Caki2 (cell line): Measurements from ENCODE around the gene STH. TPM values are rescaled to one million over a fixed set of nuclear protein-coding genes. Genes with fewer than 3 reads are reported as not detected.
"Not testable (repeated sequence)": the region's sequence is repeated elsewhere in the genome, so short reads cannot be mapped to it uniquely, and the experiment has no call there.

Source experiments
- DNase-seq: peaks from one replicate; pipeline ENCODE4 v3.0.0-alpha.2; 2015; ENCODE audit warnings: low read depth
- in situ Hi-C: cut with HindIII; loops from 2 replicates; pipeline ENCODE4 v1.10.0; 2016; ENCODE audit warnings: low sequenced_read_pairs, low pct_unique_long_range_greater_than_20kb, mixed read lengths
- total RNA-seq: library from RNA; depleted of rRNA; stranded (reverse); fragments of >200 nt; shearing (Covaris generic); gene quantifications from 2 replicates; pipeline ENCODE4 v1.2.3, GENCODE V29; 2014; ENCODE audit warnings: low replicate concordance

STH gene
- total RNA-seq, 1 experiment from 2014 or later = 1.0 TPM

DNA sequence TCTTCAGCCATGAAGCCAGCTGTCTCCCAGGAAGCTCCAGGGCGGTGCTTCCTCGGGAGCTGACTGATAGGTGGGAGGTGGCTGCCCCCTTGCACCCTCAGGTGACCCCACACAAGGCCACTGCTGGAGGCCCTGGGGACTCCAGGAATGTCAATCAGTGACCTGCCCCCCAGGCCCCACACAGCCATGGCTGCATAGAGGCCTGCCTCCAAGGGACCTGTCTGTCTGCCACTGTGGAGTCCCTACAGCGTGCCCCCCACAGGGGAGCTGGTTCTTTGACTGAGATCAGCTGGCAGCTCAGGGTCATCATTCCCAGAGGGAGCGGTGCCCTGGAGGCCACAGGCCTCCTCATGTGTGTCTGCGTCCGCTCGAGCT is 14.1 kb downstream of the STH start:
- in situ Hi-C loops = no loop called here
- no peak for DNase-seq

- in situ Hi-C loops = no loop called here
- no peak for DNase-seq
Observed at GRCh38 chr17:46013502-46014165, 14.6 kb downstream of the STH start.

DNA sequence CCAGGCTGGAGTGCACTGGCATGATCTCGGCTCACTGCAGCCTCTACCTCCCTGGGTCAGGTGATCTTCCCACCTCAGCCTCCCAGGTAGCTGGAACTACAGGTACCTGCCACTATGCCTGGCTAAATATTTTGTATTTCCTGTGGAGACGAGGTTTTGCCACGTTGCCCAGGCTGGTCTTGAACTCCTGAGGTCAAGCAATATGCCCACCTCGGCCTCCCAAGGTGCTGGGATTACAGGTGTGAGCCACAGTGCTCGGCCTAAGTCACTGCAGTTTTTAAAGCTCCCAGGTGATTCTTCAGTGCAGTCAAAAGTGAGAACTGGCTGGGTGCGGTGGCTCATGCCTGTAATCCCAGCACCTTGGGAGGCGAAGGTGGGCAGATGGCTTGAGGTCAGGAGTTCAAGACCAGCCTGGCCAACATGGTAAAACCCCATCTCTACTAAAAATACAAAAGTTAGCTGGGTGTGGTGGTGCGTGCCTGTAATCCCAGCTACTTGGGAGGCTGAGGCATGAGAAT is 20.4 kb downstream of the STH start:
- DNase-seq, in situ Hi-C loops: not testable (repeated sequence)

DNA sequence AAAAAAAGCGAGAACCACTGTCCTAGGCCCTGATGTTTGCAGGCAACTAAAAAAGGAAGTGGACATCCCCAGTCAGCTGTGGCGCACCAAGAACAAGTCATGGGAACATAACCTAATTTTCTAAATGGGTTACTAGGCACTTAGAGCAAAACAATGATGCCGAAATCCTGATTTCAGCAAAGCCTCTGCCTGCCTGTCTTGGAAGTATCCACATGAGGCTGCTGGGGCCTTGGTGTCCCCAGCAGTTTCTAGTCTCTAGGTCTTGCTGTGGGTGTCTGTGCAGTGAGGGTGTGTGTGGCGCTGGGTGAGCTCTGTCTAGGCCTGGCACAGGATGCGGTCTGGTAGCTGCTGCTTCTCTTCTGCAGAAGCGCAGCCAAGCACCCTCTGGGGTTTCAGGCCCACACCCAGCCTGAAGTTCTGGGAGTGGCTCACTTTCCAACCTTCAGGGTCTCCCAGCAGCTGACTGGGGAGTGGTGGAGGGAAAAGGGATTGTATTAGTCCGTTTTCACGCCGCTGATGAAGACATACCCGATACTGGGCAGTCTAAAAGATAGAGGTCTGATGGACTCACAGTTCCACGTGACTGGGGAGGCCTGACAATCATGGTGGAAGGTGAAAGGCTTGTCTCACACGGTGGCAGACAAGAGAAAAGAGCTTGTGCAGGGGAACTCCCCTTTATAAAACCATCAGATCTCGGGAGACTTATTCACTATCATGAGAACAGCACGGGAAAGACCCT is 21.1 kb downstream of the STH start:
- DNase-seq = no peak
- in situ Hi-C loops = no loop called here

DNA sequence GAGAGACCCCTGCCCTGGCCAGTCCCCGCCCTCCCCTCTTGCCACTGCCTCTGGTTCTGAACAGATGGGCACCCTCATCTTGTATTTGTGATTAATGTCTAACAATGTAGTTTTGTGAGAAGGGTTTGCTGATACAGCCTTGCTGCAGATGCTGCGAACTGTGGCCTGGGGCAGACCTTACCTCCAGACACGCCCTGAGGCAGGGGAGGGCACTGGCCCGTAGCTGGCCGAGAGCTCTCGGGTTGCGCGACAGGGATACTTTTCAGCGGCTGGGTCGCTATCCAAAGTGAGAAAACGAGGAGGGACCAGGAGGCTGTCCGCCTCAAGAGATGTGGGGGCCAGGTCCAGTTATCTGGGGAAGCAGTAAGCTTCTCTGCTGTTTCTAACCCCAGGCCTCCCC is 21.9 kb downstream of the STH start:
- DNase-seq = no peak
- in situ Hi-C loops = no loop called here

DNA sequence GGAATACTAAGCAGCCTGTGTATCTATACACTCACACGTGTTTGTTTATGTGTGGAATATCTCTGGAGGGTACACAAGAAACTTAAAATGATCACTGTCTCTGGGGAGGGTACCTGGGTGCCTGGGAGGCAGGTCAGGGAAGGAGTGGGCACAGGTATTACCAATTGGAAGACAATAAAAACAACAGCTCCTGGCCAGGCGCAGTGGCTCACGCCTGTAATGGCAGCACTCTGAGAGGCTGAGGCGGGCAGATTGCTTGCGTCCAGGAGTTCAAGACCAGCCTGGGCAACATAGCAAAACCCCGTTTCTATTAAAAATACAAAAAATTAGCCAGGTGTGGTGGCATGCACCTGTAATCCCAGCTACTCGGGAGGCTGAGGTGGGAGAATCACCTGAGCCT is 24.3 kb downstream of the STH start:
- DNase-seq, in situ Hi-C loops: not testable (repeated sequence)

- in situ Hi-C loops = no loop called here
- DNase-seq = no peak
Observed at GRCh38 chr17:46023783-46024388, 24.8 kb downstream of the STH start.

- no peak for DNase-seq
- in situ Hi-C loops = no loop called here
Observed at GRCh38 chr17:46024590-46024989, 25.5 kb downstream of the STH start.

DNA sequence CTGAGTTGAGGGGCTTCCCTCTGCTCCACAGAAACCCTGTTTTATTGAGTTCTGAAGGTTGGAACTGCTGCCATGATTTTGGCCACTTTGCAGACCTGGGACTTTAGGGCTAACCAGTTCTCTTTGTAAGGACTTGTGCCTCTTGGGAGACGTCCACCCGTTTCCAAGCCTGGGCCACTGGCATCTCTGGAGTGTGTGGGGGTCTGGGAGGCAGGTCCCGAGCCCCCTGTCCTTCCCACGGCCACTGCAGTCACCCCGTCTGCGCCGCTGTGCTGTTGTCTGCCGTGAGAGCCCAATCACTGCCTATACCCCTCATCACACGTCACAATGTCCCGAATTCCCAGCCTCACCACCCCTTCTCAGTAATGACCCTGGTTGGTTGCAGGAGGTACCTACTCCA is 26.0 kb downstream of the STH start:
- DNase-seq = no peak
- in situ Hi-C loops = no loop called here

- in situ Hi-C loops = no loop called here
- no peak for DNase-seq
Observed at GRCh38 chr17:46025510-46026165, 26.6 kb downstream of the STH start.

DNA sequence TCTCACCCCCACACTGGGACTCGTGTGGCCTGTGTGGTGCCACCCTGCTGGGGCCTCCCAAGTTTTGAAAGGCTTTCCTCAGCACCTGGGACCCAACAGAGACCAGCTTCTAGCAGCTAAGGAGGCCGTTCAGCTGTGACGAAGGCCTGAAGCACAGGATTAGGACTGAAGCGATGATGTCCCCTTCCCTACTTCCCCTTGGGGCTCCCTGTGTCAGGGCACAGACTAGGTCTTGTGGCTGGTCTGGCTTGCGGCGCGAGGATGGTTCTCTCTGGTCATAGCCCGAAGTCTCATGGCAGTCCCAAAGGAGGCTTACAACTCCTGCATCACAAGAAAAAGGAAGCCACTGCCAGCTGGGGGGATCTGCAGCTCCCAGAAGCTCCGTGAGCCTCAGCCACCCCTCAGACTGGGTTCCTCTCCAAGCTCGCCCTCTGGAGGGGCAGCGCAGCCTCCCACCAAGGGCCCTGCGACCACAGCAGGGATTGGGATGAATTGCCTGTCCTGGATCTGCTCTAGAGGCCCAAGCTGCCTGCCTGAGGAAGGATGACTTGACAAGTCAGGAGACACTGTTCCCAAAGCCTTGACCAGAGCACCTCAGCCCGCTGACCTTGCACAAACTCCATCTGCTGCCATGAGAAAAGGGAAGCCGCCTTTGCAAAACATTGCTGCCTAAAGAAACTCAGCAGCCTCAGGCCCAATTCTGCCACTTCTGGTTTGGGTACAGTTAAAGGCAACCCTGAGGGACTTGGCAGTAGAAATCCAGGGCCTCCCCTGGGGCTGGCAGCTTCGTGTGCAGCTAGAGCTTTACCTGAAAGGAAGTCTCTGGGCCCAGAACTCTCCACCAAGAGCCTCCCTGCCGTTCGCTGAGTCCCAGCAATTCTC is 27.4 kb downstream of the STH start:
- in situ Hi-C loops = no loop called here

DNA sequence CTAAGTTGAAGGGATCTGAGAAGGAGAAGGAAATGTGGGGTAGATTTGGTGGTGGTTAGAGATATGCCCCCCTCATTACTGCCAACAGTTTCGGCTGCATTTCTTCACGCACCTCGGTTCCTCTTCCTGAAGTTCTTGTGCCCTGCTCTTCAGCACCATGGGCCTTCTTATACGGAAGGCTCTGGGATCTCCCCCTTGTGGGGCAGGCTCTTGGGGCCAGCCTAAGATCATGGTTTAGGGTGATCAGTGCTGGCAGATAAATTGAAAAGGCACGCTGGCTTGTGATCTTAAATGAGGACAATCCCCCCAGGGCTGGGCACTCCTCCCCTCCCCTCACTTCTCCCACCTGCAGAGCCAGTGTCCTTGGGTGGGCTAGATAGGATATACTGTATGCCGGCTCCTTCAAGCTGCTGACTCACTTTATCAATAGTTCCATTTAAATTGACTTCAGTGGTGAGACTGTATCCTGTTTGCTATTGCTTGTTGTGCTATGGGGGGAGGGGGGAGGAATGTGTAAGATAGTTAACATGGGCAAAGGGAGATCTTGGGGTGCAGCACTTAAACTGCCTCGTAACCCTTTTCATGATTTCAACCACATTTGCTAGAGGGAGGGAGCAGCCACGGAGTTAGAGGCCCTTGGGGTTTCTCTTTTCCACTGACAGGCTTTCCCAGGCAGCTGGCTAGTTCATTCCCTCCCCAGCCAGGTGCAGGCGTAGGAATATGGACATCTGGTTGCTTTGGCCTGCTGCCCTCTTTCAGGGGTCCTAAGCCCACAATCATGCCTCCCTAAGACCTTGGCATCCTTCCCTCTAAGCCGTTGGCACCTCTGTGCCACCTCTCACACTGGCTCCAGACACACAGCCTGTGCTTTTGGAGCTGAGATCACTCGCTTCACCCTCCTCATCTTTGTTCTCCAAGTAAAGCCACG is 28.3 kb downstream of the STH start:
- in situ Hi-C loops = no loop called here
- DNase-seq = no peak

More for the DNA sequence above, 27.4 kb downstream of the STH start:
- DNase-seq = no peak

DNA sequence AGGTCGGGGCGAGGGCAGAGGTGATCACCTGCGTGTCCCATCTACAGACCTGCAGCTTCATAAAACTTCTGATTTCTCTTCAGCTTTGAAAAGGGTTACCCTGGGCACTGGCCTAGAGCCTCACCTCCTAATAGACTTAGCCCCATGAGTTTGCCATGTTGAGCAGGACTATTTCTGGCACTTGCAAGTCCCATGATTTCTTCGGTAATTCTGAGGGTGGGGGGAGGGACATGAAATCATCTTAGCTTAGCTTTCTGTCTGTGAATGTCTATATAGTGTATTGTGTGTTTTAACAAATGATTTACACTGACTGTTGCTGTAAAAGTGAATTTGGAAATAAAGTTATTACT is 28.9 kb downstream of the STH start:
- DNase-seq = no peak
- in situ Hi-C loops = no loop called here

DNA sequence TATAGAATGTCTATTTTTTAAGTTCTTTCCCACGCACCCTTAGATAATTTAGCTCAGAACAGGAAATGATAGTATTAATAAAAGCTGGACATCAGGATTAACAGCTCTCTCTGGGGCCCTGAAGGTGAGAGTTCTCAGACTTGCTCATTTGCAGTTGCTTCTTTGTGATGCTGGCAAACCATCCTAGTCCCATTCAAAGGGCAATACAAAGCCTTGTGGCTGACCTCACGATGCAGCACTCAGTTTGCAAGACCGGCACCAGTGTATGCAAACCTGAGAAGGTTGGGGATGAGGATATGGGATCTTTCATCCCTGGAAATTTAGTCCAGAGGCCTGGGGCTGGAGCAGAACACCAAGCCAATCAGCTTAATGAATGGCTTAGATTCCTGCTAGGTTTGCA is 29.3 kb downstream of the STH start:
- in situ Hi-C loops = no loop called here

DNA sequence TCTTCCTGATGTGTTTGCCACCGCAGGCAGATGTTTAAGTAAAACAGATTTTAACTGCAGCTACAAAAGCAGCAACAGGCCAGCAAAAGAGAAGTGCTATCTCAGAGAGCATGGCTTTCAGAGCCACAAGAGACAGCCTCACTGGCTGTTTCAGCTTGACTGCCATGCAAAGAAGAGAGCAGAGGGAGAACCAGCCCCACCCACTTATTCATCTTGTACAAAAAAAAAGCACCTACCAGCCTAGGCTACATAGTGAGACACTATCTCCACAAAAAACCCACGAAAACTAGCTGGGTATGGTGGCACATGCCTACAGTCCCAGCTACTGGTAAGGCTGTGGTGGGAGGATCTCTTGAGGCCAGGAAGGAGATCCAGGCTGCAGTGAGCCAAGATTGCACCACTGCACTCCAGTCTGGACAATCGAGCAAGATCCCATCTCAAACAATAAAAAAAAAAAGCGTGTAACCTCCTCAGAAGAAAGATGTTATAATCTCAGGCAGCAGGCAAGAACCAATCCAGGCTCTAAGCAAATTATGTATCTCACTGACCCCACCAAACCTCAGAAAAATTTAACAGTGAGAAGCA is 30.0 kb downstream of the STH start:
- in situ Hi-C loops = no loop called here

More for the DNA sequence above, 29.3 kb downstream of the STH start:
- DNase-seq = no peak

GRCh38 chr17:46029627-46030026 is 30.6 kb downstream of the STH start:
- no peak for DNase-seq
- in situ Hi-C loops = no loop called here

More for the DNA sequence above, 30.0 kb downstream of the STH start:
- DNase-seq = no peak

- in situ Hi-C loops = no loop called here
- no peak for DNase-seq
Observed at GRCh38 chr17:46030752-46031151, 31.7 kb downstream of the STH start.
